Astrocyte of the spinal cord (primary cell): ENCODE results near the gene LAMTOR4.
A peak's percentile ranks its signal among the peaks of the same experiment; 100 is the strongest.

Source experiments
- DNase-seq: peaks from one replicate; pipeline ENCODE4 v3.0.0; 2011; ENCODE audit warnings: low read depth, low spot score
- H3K4me3 ChIP-seq: 2 replicates; pipeline ENCODE4 v1.5.1; 2011; ENCODE audit warnings: low read depth, mild to moderate bottlenecking, low read length, moderate library complexity
- in situ Hi-C: cut with HindIII; loops from 2 replicates; pipeline ENCODE4 v1.10.0; 2017; ENCODE audit warnings: low sequenced_read_pairs
- TF ChIP-seq, protein P1 (sequence below): IDR thresholded peaks from 2 replicates; pipeline ENCODE4 v1.5.1; 2012; ENCODE audit warnings: low read depth, mild to moderate bottlenecking, low read length, inconsistent platforms

The LAMTOR4 gene

DNA sequence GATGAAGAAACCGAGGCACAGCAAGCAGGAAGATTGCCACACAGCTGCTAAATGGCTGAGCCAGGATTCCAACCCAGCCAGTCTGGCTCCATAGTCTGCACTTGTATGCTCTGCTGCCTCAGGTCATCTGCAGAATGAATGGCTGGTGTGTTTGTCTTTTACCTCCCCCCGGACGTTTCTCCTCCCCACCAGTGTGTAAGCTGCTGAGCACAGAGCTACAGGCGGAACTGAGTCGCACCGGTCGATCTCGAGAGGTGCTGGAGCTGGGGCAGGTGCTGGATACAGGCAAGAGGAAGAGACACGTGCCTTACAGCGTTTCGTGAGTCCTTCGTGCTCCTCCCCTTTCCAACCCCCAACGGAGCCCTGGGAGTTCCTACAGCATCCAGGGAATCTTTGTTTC is 26.7 kb upstream of the LAMTOR4 start:
- no peak overlapping the region for H3K4me3 ChIP-seq
- TF ChIP-seq, protein P1, sequence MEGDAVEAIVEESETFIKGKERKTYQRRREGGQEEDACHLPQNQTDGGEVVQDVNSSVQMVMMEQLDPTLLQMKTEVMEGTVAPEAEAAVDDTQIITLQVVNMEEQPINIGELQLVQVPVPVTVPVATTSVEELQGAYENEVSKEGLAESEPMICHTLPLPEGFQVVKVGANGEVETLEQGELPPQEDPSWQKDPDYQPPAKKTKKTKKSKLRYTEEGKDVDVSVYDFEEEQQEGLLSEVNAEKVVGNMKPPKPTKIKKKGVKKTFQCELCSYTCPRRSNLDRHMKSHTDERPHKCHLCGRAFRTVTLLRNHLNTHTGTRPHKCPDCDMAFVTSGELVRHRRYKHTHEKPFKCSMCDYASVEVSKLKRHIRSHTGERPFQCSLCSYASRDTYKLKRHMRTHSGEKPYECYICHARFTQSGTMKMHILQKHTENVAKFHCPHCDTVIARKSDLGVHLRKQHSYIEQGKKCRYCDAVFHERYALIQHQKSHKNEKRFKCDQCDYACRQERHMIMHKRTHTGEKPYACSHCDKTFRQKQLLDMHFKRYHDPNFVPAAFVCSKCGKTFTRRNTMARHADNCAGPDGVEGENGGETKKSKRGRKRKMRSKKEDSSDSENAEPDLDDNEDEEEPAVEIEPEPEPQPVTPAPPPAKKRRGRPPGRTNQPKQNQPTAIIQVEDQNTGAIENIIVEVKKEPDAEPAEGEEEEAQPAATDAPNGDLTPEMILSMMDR: no peak
- DNase-seq: no peak
- in situ Hi-C loops: no loop called here

DNA sequence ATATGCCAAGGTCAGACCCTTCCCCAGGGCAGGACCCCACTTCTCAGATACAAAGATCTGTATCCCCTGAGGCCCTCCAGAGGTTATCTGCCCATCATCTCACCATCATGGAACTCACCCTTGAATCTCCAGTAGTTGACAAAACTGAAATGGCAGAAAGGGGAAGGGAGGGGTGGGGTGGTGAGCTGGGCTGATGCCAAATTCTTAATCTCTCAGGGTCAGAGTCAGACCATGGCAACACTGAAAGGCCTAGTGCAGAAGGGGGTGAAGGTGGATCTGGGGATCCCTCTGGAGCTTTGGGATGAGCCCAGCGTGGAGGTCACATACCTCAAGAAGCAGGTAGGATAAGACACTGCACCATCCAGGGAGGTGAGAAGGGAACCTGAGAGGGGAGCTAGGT is 26.1 kb upstream of the LAMTOR4 start:
- TF ChIP-seq, protein P1: no peak
- no peak for DNase-seq
- in situ Hi-C loops: no loop called here
- H3K4me3 ChIP-seq: no peak overlapping the region

DNA sequence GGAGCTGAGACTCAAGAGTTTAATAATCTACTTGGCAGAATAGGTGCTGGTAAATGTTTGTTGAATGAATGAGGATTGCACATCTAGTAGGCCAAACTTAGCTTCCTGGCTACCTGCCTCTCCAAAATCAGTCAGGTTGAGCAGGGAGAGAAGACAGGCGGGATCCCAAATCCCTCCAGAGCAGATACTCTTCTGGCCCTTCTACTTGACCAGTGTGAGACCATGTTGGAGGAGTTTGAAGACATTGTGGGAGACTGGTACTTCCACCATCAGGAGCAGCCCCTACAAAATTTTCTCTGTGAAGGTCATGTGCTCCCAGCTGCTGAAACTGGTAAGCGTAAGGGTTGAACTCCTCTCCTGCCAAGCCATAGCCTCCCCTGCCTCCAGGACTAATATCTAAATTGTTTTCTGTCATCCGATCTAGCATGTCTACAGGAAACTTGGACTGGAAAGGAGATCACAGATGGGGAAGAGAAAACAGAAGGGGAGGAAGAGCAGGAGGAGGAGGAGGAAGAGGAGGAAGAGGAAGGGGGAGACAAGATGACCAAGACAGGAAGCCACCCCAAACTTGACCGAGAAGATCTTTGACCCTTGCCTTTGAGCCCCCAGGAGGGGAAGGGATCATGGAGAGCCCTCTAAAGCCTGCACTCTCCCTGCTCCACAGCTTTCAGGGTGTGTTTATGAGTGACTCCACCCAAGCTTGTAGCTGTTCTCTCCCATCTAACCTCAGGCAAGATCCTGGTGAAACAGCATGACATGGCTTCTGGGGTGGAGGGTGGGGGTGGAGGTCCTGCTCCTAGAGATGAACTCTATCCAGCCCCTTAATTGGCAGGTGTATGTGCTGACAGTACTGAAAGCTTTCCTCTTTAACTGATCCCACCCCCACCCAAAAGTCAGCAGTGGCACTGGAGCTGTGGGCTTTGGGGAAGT is 24.2 kb upstream of the LAMTOR4 start:
- TF ChIP-seq, protein P1: no peak
- in situ Hi-C loops: no loop called here
- DNase-seq: no peak
- H3K4me3 ChIP-seq: no peak overlapping the region

DNA sequence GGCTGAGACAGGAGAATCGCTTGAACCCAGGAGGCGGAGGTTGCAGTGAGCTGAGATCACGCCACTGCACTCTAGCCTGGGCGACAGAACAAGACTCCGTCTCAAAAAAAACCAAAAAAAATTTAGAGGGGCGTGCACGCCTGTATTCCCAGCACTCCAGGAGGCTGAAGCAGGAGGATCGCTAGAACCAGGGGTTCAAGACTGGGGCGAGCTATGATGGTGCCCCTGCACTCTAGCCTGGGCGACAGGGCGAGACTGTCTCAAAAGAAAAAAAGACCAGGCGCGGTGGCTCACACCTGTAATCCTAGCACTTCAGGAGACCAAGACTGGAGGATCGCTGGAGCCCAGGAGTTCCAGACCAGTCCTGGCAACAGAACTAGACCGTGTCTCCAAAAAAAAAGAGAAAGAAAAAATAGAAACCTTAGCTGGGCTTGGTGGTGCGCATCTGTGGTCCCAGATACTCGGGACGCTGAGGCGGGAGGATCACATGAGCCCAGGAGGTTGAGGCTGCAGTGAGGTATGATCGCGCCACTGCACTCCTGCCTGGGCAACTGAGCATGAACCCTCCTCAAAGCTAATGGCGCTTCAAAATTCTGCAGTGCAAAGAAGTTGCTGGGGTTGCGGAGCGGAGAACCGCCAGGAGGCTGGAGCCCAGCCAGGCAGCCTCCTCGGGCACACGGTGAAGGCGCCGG is 22.3 kb upstream of the LAMTOR4 start:
- H3K4me3 ChIP-seq: peak overlapping the region; percentile 81
- in situ Hi-C loops: no loop called here
- TF ChIP-seq, protein P1: no peak
- DNase-seq: no peak

DNA sequence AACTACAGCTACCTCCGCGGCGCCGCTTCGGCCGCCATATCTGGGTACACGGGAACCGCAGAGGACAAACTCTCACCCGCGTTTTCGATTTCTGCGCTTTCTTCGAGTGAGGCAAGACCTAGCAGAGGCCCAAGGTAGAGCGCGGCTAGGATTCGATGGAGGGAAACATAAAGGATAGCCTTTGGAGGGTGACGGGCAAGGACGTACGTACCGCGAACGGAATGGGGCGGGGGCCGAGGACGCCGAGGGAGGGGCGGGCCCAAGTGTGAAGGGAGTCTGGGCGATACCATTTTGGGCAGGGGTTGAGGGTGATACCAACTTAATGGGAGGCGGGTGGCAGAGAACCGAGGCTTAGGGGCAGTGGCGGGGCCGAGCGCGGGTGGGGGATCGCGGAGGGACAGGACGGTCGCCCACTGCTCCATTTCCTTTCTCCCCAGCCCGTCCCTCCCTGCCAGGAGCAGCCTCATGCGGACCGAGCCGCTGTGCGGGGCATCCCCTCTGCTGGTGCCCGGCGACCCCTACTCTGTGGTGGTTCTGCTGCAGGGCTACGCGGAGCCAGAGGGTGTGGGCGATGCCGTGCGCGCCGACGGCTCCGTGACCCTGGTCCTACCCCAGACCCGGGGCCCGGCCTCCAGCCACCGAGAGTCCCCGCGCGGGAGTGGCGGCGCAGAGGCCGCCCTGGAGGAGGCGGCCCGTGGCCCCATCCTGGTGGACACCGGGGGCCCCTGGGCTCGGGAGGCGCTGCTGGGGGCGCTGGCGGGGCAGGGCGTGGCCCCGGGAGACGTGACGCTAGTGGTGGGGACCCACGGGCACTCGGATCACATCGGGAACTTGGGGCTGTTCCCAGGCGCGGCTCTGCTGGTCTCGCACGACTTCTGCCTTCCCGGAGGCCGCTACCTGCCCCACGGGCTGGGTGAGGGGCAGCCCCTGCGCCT is 21.5 kb upstream of the LAMTOR4 start, which contains the start of gene MBLAC1:
Gene MBLAC1, plus strand, starts transcription at position 37 of the 935 bp plus-strand sequence. Its CDS starts 429 bp downstream, at position 466.
- DNase-seq: peak; percentile 93
- peak within 1 kb of the TSS; percentile 81 for H3K4me3 ChIP-seq
- in situ Hi-C loops: no loop called here
- TF ChIP-seq, protein P1: no peak
